Measurements from ENCODE around the gene PHB1.

The PHB1 gene

GRCh38 chr17:49362723-49363117 lies 52.0 kb downstream of the PHB1 start:
- in situ Hi-C loops (cut with HindIII; ENCODE audit: low sequenced_read_pairs): no loop called here
- no peak for TF ChIP-seq CTCF (IDR thresholded peaks at IDR 0.05; ENCODE audit: low read depth, low read length)
- peak; percentile 4 for DNase-seq (ENCODE audit: low read depth, low spot score)
- H3K4me3 ChIP-seq (ENCODE audit: low read depth, low read length): peak overlapping the region; percentile 94

- H3K4me3 ChIP-seq (ENCODE audit: low read depth, low read length): peak within 1 kb of the TSS; percentile 94
- peak; percentile 84 for DNase-seq (ENCODE audit: low read depth, low spot score)
- in situ Hi-C loops (cut with HindIII; ENCODE audit: low sequenced_read_pairs): no loop called here
- no peak for TF ChIP-seq CTCF (IDR thresholded peaks at IDR 0.05; ENCODE audit: low read depth, low read length)
Measured at GRCh38 chr17:49361902-49362722, 52.6 kb downstream of the PHB1 start, which contains the start of gene ZNF652. Gene ZNF652, minus strand, starts transcription at chr17:49362250. Its CDS starts 44,525 bp downstream, at chr17:49317725.

GRCh38 chr17:49361129-49361901 lies 53.4 kb downstream of the PHB1 start:
- peak; percentile 28 for DNase-seq (ENCODE audit: low read depth, low spot score)
- in situ Hi-C loops (cut with HindIII; ENCODE audit: low sequenced_read_pairs): no loop called here
- peak overlapping the region; percentile 94 for H3K4me3 ChIP-seq (ENCODE audit: low read depth, low read length)
- no peak for TF ChIP-seq CTCF (IDR thresholded peaks at IDR 0.05; ENCODE audit: low read depth, low read length)

- no peak for TF ChIP-seq CTCF (IDR thresholded peaks at IDR 0.05; ENCODE audit: low read depth, low read length)
- in situ Hi-C loops (cut with HindIII; ENCODE audit: low sequenced_read_pairs): no loop called here
- no peak for DNase-seq (ENCODE audit: low read depth, low spot score)
- H3K4me3 ChIP-seq (ENCODE audit: low read depth, low read length): peak overlapping the region; percentile 94
Measured at GRCh38 chr17:49360796-49361128, 53.9 kb downstream of the PHB1 start.

- H3K4me3 ChIP-seq (ENCODE audit: low read depth, low read length): peak overlapping the region; percentile 94
- in situ Hi-C loops (cut with HindIII; ENCODE audit: low sequenced_read_pairs): no loop called here
- TF ChIP-seq CTCF (IDR thresholded peaks at IDR 0.05; ENCODE audit: low read depth, low read length): no peak
- no peak for DNase-seq (ENCODE audit: low read depth, low spot score)
Measured at GRCh38 chr17:49359990-49360795, 54.5 kb downstream of the PHB1 start.

- DNase-seq (ENCODE audit: low read depth, low spot score): no peak
- no peak overlapping the region for H3K4me3 ChIP-seq (ENCODE audit: low read depth, low read length)
- in situ Hi-C loops (cut with HindIII; ENCODE audit: low sequenced_read_pairs): no loop called here
Measured at GRCh38 chr17:49358641-49359247, 55.9 kb downstream of the PHB1 start.

More at GRCh38 chr17:49358641-49359247, 55.9 kb downstream of the PHB1 start:
- TF ChIP-seq CTCF (IDR thresholded peaks at IDR 0.05; ENCODE audit: low read depth, low read length): no peak
